ENCODE measurements around the gene PGRMC1.

Gene PGRMC1

GRCh38 chrX:119235051-119235511 lies 1.0 kb upstream of the PGRMC1 start:
- no peak overlapping the region for H3K27ac ChIP-seq
- TF ChIP-seq ZFX (IDR thresholded peaks at IDR 0.05; ENCODE audit: borderline replicate concordance), result no peak
- TF ChIP-seq CTCF (IDR thresholded peaks at IDR 0.05), result no peak

- H3K27ac ChIP-seq, result peak overlapping the region; percentile 70
Measured at GRCh38 chrX:119236623-119237561, 807 bp downstream of the PGRMC1 start.

GRCh38 chrX:119237562-119237942 lies 1.5 kb downstream of the PGRMC1 start:
- H3K27ac ChIP-seq, result peak overlapping the region; percentile 70; the same call in 1 of the 2 replicates

More at GRCh38 chrX:119236623-119237561, 807 bp downstream of the PGRMC1 start:
- TF ChIP-seq ZFX (IDR thresholded peaks at IDR 0.05; ENCODE audit: borderline replicate concordance) (no peak), CTCF (IDR thresholded peaks at IDR 0.05) (no peak)

GRCh38 chrX:119238557-119238956 lies 2.5 kb downstream of the PGRMC1 start:
- TF ChIP-seq CTCF (IDR thresholded peaks at IDR 0.05) (no peak), ZFX (IDR thresholded peaks at IDR 0.05; ENCODE audit: borderline replicate concordance) (no peak)
- H3K27ac ChIP-seq, result no peak overlapping the region

More at GRCh38 chrX:119237562-119237942, 1.5 kb downstream of the PGRMC1 start:
- TF ChIP-seq CTCF (IDR thresholded peaks at IDR 0.05) (no peak), ZFX (IDR thresholded peaks at IDR 0.05; ENCODE audit: borderline replicate concordance) (no peak)

GRCh38 chrX:119240356-119240755 lies 4.3 kb downstream of the PGRMC1 start:
- H3K27ac ChIP-seq, result no peak overlapping the region

GRCh38 chrX:119247702-119248101 lies 11.6 kb downstream of the PGRMC1 start:
- no peak overlapping the region for H3K27ac ChIP-seq
- TF ChIP-seq CTCF (IDR thresholded peaks at IDR 0.05) (no peak), ZFX (IDR thresholded peaks at IDR 0.05; ENCODE audit: borderline replicate concordance) (no peak)

More at GRCh38 chrX:119240356-119240755, 4.3 kb downstream of the PGRMC1 start:
- TF ChIP-seq ZFX (IDR thresholded peaks at IDR 0.05; ENCODE audit: borderline replicate concordance) (no peak), CTCF (IDR thresholded peaks at IDR 0.05) (no peak)

- TF ChIP-seq CTCF (IDR thresholded peaks at IDR 0.05), result no peak
- no peak for TF ChIP-seq ZFX (IDR thresholded peaks at IDR 0.05; ENCODE audit: borderline replicate concordance)
- H3K27ac ChIP-seq, result no peak overlapping the region
Measured at GRCh38 chrX:119249891-119250290, 13.8 kb downstream of the PGRMC1 start.

Measured in 22Rv1 (cell line).